SK-N-MC (cell line): ENCODE results near the gene ASPHD2.

ENCODE experiments used
- EZH2 ChIP-seq: fragments of 200-600 bp; sonication (generic); IDR thresholded peaks from one replicate; pipeline ENCODE4 v1.6.1; 2017; ENCODE audit warnings: antibody characterized with exemption
- FOXP2 ChIP-seq: optimal IDR thresholded peaks from 2 replicates; pipeline ENCODE3; 2011; ENCODE audit warnings: mild to moderate bottlenecking, moderate library complexity; ENCODE audit not compliant: insufficient read depth; ENCODE audit errors: extremely low read length, control extremely low read depth
- POLR2AphosphoS5 ChIP-seq: IDR thresholded peaks from 2 replicates; pipeline ENCODE4 v1.6.1; 2012; ENCODE audit warnings: mild to moderate bottlenecking, low read depth, low read length, borderline replicate concordance

DNA sequence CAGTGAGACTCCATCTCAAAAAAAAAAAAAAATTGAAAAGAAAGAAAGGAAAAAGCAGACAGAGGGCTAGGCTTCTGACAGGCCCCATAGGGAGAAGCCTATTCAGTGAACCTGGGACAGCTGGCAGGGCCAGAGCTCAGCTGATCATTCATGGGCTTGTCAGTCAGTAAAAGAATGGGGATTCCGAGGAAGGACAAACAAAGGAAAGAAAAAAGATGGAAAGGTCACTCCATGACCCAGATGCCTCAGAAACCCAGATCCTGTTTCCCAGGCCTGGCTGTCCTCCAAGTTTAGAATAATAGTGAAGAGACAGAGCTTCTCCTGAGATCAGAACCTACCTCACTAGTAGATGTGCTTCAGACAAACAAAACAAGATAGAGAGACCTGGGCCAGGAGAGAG lies 34.3 kb upstream of the ASPHD2 start:
- no peak for TF ChIP-seq POLR2AphosphoS5
- no peak for TF ChIP-seq EZH2
- TF ChIP-seq FOXP2, result no peak
